ENCODE results near the gene CCDC3.

The CCDC3 gene

DNA sequence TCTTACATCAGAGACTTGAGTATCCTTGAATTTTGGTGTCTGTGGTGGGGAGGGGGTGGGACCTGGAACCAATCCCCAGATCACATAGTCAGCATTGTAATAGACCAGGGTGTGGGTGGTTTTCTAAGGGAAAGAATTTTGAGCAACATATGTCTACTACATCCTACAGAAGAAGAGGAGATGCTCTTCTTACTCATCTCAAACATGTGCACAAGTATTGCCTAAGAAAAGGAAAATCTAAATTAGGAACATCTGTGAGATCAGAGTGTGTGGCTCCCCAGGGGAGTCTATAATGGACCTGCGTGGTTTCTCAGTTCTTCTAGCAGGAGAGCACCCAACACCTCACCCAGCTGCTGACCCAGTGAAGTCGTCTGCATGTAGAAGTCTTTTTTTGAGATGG, 148.8 kb downstream of the CCDC3 start:
- Mint-ChIP-seq H3K4me3 (no peak overlapping the region), H3K36me3 (no peaks in the 10 kb centered on the region), H3K27ac (no peak overlapping the region), H3K27me3 (peaks cover 17% of the 10 kb centered on the region), H3K9me3 (no peaks in the 10 kb centered on the region), H3K4me1 (no peaks in the 10 kb centered on the region)
- DNase-seq: no peak
- CTCF ChIA-PET: no interaction called here

DNA sequence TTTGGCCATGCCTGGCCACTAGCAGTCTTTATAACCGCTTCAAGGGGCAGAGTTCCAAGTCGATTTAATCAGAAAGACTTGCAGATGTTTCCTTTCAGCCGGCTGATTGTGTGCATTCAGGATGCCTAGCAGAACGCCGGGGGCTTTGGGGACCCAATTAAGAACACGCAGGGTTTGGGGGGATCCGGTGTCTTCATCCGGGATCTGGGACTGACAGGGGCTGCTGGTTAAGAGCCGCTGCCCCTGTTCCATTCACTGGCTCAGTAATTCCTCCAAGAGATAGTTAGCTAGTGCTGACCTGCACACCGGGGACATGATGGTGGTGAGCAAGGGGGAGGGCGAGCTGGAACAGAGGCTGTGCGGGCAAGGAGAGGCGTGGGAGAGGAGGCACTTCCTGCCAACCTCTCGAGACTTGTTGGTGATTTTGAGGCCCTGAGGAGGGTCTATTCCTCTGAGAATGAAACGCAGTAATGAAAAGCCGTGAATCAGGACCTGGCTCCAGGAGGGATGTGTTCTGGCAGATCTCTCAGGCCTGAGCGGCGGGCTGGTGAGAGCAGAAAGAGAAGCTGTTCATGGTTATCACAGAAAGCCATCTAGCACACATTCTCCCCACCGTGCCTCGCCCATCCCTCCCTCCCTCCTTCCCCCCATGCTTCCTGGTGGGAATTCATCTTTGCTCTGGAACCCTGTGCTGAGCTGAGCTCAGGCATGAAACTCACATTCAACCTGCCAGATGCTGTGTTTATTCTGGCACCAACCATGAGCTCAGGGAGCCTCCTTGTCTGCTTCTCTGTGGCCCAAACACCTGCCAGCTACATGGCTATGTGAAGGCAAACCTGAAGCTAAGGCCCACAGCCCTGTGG, 152.0 kb downstream of the CCDC3 start:
- Mint-ChIP-seq H3K27me3 (peaks cover 29% of the 10 kb centered on the region), H3K4me1 (no peaks in the 10 kb centered on the region), H3K4me3 (no peak overlapping the region), H3K9me3 (no peaks in the 10 kb centered on the region), H3K36me3 (no peaks in the 10 kb centered on the region), H3K27ac (no peak overlapping the region)
- CTCF ChIA-PET: interaction anchor here (1.1 kb wide), 1 partner anchor 67 kb away, joined by 3 read pairs; no protein-coding TSS in a partner anchor
- DNase-seq: no peak

DNA sequence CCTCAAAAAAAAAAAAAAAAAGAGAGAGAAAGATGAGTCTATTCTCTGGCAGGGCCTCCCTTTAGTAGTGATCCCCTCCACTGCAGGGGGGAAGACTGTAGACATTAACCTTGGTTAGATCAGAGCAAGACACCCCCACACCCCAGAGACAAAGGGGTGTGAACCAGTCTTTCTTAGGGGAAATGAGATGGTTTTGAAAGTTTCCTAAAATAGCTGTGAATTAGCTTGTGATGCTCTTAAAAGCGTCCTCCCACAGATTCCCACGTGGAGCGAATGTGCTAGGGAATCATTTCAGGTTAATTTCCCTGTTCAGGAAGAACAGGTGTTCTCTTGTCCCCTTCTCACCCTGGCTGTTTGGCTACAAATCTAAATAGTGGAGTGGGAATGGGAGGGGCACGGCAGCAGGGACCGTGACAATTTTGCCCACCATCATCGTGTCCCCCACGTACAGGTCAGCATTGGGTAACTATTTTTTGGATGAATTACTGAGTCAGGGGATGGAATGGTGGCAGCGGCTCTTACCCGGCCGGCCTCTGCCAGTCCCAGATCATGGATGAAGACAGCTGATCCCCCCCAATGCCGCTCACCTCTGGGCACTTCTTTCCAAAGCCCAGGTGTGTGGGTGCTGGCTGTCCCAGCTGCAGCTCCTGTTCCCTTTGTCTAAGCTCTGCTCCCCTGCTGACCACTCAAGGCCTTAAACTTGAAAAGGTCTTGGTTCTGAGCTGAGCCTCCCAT, 152.9 kb downstream of the CCDC3 start:
- no peaks in the 10 kb centered on the region for H3K4me1 Mint-ChIP-seq
- H3K9me3 Mint-ChIP-seq: no peaks in the 10 kb centered on the region
- H3K36me3 Mint-ChIP-seq: no peaks in the 10 kb centered on the region
- H3K27me3 Mint-ChIP-seq: peaks cover 34% of the 10 kb centered on the region
- H3K4me3 Mint-ChIP-seq: no peak overlapping the region
- no peak overlapping the region for H3K27ac Mint-ChIP-seq
- DNase-seq: no peak
- CTCF ChIA-PET: interaction anchor here (0.7 kb wide), 1 partner anchor 161 kb away, joined by 3 read pairs; no protein-coding TSS in a partner anchor

DNA sequence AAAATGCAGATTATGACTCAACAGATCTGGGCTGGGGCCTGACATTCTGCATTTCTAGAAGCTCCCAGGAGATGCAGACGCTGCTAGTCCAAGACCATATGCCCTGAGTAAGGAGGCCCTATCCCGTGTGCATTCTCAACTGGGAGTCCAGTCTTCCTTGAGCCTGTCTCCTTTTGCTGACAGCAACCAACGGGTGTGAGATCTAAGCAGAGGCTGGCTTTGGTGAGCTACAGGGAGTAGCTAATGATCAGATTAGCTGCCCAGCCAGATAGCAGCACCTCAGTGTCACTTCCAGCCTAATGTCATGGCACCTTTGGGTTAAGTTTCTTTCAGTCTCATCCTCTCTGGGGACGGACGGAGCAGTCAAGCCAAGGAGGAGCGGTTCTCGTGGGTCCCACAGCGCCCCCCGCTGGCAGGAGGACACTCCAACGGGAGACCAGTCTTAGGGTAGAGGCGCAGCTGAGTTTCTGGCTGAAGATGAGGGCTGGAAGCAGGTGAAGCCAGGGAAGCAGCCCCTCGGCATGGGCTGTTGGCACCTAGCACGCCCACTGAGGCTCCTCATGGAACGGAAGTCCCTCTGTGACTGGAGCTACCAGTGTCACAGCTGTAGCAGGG, 154.0 kb downstream of the CCDC3 start:
- Mint-ChIP-seq H3K27me3 (peaks cover 34% of the 10 kb centered on the region), H3K4me1 (no peaks in the 10 kb centered on the region), H3K9me3 (no peaks in the 10 kb centered on the region), H3K4me3 (no peak overlapping the region), H3K27ac (no peak overlapping the region), H3K36me3 (no peaks in the 10 kb centered on the region)
- CTCF ChIA-PET: interaction anchor here (0.7 kb wide), 1 partner anchor 160 kb away, joined by 3 read pairs; no protein-coding TSS in a partner anchor
- peak; percentile 26 for DNase-seq

DNA sequence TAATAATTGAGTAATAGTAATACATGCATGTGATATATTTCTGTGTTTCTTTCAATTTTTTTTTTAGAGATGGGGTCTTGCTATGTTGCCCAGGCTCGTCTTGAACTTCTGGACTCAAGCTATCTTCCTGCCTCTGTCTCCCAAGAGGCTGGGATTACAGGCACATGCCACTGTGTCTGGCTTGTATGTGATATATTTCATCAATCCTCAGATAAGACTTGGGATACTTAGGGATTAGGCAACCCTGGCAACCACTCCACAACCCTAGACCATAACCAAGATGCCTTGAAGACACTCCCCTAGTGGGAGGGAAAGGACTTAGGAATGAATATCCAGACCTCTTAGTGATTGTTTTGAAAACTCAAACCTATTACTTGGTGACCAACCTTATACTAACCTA, 154.8 kb downstream of the CCDC3 start:
- Mint-ChIP-seq H3K27me3 (peaks cover 34% of the 10 kb centered on the region), H3K9me3 (no peaks in the 10 kb centered on the region), H3K27ac (no peak overlapping the region), H3K4me3 (no peak overlapping the region), H3K4me1 (no peaks in the 10 kb centered on the region), H3K36me3 (no peaks in the 10 kb centered on the region)
- CTCF ChIA-PET: no interaction called here
- DNase-seq: no peak
